ENCODE measurements around the gene FAM204A. TPM values are rescaled to one million over a fixed set of nuclear protein-coding genes. Genes with fewer than 3 reads are reported as not detected.

Gene FAM204A
- total and polyA plus RNA-seq, 10 of the 15 experiments (the other 5 are each of a cell fraction or from before 2014, with no cell fraction given), result 24.5 to 96.0 (median 67.6) TPM

- TF ChIP-seq SKIL (IDR thresholded peaks at IDR 0.05; ENCODE audit: low read depth, poor library complexity, severe bottlenecking) (no peak), ZNF217 (IDR thresholded peaks at IDR 0.05) (no peak), ZZZ3 (IDR thresholded peaks at IDR 0.05; ENCODE audit: control insufficient read depth, insufficient read length, low read depth) (no peak), NR2C2 (IDR thresholded peaks at IDR 0.05; ENCODE audit: borderline replicate concordance, control insufficient read depth, insufficient read length, low read depth) (no peak), DPF2 (IDR thresholded peaks at IDR 0.05) (no peak)
- TF ChIP-seq, protein P1, sequence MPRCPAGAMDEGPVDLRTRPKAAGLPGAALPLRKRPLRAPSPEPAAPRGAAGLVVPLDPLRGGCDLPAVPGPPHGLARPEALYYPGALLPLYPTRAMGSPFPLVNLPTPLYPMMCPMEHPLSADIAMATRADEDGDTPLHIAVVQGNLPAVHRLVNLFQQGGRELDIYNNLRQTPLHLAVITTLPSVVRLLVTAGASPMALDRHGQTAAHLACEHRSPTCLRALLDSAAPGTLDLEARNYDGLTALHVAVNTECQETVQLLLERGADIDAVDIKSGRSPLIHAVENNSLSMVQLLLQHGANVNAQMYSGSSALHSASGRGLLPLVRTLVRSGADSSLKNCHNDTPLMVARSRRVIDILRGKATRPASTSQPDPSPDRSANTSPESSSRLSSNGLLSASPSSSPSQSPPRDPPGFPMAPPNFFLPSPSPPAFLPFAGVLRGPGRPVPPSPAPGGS (IDR thresholded peaks at IDR 0.05; ENCODE audit: borderline replicate concordance, insufficient read depth, low read depth, low read length, poor library complexity, severe bottlenecking), result no peak
Measured at GRCh38 chr10:118264838-118265470, 77.2 kb downstream of the FAM204A start (continued).

GRCh38 chr10:118264252-118264651 is 77.9 kb downstream of the FAM204A start:
- FAIRE-seq, result no peak
- SMC1A ChIA-PET (ENCODE audit: uncharacterized antibody, unreplicated experiment), result interaction anchor here (0.9 kb wide), 1 partner anchor 768 kb away, joined by 3 read pairs; no protein-coding TSS in a partner anchor
- TF ChIP-seq SMAD1 (IDR thresholded peaks at IDR 0.05; ENCODE audit: low read depth, partially characterized antibody), result no peak
- TF ChIP-seq SUZ12 (IDR thresholded peaks at IDR 0.05; ENCODE audit: unreplicated experiment), result no peak
- no peak for TF ChIP-seq RB1 (IDR thresholded peaks at IDR 0.05; ENCODE audit: borderline replicate concordance)

More at GRCh38 chr10:118264252-118264651, 77.9 kb downstream of the FAM204A start:
- H3K27ac ChIP-seq (ENCODE audit: control insufficient read depth, insufficient read depth), result no peak overlapping the region
- no peaks in the 10 kb centered on the region for H3K9me3 ChIP-seq (replicated peaks; ENCODE audit: control insufficient read depth, insufficient read depth, low read length)
- H3K79me2 ChIP-seq (ENCODE audit: control insufficient read depth, insufficient read depth, low read length), result no peaks in the 10 kb centered on the region
- H3K9ac ChIP-seq (ENCODE audit: control insufficient read depth, insufficient read depth, low read length), result no peak overlapping the region
- ATAC-seq (no peak), DNase-seq (ENCODE audit: low read depth, low spot score) (no peak)
- ChIA-PET CTCF (interaction anchor here (1.3 kb wide), 1 partner anchor 11 kb away, joined by 3 read pairs; no protein-coding TSS in a partner anchor), RAD21 (ENCODE audit: unreplicated experiment) (no interaction called here), POLR2A (no interaction called here)
- in situ Hi-C loops (cut with MboI), result no loop called here
- H3K4me3 ChIP-seq, result no peak overlapping the region
- H3K36me3 ChIP-seq (ENCODE audit: control insufficient read depth in 2 of 2, insufficient read depth in 2 of 2, low read length in 1 of 2), result no peaks in the 10 kb centered on the region
- H3K4me2 ChIP-seq (ENCODE audit: control insufficient read depth, insufficient read depth), result no peak overlapping the region
- intact Hi-C loops (cut with micrococcal nuclease; ENCODE audit: unreplicated experiment), result loop anchor here (10.0 kb wide), 1 partner anchor 161 kb away; no protein-coding TSS in a partner anchor
- no peak overlapping the region for H2AFZ ChIP-seq (ENCODE audit: control insufficient read depth, low read depth, low read length)
- H3K4me1 ChIP-seq (ENCODE audit: control insufficient read depth, insufficient read depth, low read length), result no peaks in the 10 kb centered on the region
- no TSS peak for BruUV-seq (replicated peaks)
- no peaks in the 10 kb centered on the region for H4K20me1 ChIP-seq (ENCODE audit: control insufficient read depth, insufficient read depth)
- H3K27me3 ChIP-seq (replicated peaks in 1 of 2; ENCODE audit: control insufficient read depth in 2 of 2, insufficient read depth in 2 of 2, low read length in 1 of 2), result no peaks in the 10 kb centered on the region; a peak in 2 of 4 replicates
